HepG2 (cell line): ENCODE data around the gene CNGA1. TPM values are rescaled to one million over a fixed set of nuclear protein-coding genes. Genes with fewer than 3 reads are reported as not detected.
"Not testable (repeated sequence)": the region's sequence is repeated elsewhere in the genome, so short reads cannot be mapped to it uniquely, and the experiment has no call there.

ENCODE experiments used
- ATAC-seq: fragments of 200-7000 bp; cut with Tn5 transposase; 3 replicates; pipeline ENCODE4 v1.9.1; 2020; ENCODE audit warnings: mild to moderate bottlenecking, moderate library complexity
- BruUV-seq: library from RNA; stranded (reverse); fragments of 400-500 nt; replicated peaks from 2 replicates; lab custom pipeline; 2021; lab: Mats Ljungman, UMichigan
- CTCF ChIA-PET: fragments of 300-600 bp; formaldehyde crosslinking; extraction: SDS; loops from one replicate; lab custom pipeline; 2021; ENCODE audit warnings: low total read pairs, inconsistent platforms, low intra/inter-chr PET ratio; lab: Yijun Ruan, JAX
- POLR2A ChIA-PET: fragments of 350-600 bp; sonication (Branson Sonifier 250); formaldehyde crosslinking; loops from one replicate; lab custom pipeline; 2020; ENCODE audit warnings: antibody characterized with exemption, inconsistent platforms; lab: Yijun Ruan, JAX
- DNase-seq: peaks from one replicate; pipeline ENCODE4 v3.0.0-alpha.2; 2015; ENCODE audit warnings: low spot score
- FAIRE-seq: peaks from 3 replicates; lab custom pipeline; 2011; peaks lifted over from hg19 to GRCh38; lab: Jason Lieb, UNC
- H2AFZ ChIP-seq: one replicate; pipeline ENCODE4 v1.6.1; 2011; ENCODE audit warnings: low read length, inconsistent platforms
- H3K27ac ChIP-seq: fragments of 300-600 bp; 3 replicates; pipeline ENCODE4 v1.8.0; 2011; ENCODE audit warnings: mixed run types, mild to moderate bottlenecking, mixed read lengths, low read length, inconsistent platforms; ENCODE audit not compliant: insufficient read depth; ENCODE audit errors: extremely low read length
- H3K27me3 ChIP-seq, 2 experiments: fragments of 200-600 bp in 1 of 2; 2 replicates in 1 of 2; 3 replicates in 1 of 2; pipeline versions ENCODE4 v1.6.0 to v1.8.0; 2011; ENCODE audit warnings: low read length in 2 of 2, mild to moderate bottlenecking in 2 of 2, moderate library complexity in 2 of 2, inconsistent platforms in 1 of 2; ENCODE audit not compliant: insufficient read depth in 2 of 2, control insufficient read depth in 1 of 2
- H3K36me3 ChIP-seq, 2 experiments: fragments of 200-600 bp in 1 of 2; replicated peaks in 1 of 2; 2 replicates in 1 of 2; 3 replicates in 1 of 2; pipeline versions ENCODE4 v1.5.1 to v1.8.0; 2011; ENCODE audit warnings: low read length in 2 of 2, inconsistent platforms in 1 of 2; ENCODE audit not compliant: insufficient read depth in 2 of 2, control insufficient read depth in 1 of 2
- H3K4me1 ChIP-seq: 2 replicates; pipeline ENCODE4 v1.5.1; 2012; ENCODE audit warnings: low read length, inconsistent platforms; ENCODE audit not compliant: insufficient read depth
- H3K4me2 ChIP-seq: 2 replicates; pipeline ENCODE4 v1.6.0; 2011; ENCODE audit warnings: low read depth, low read length, inconsistent platforms
- H3K4me3 ChIP-seq, 3 experiments: fragments of 200-600 bp in 1 of 3; sonication (generic), shearing (Covaris generic) in 1 of 3; replicated peaks in 1 of 3; 2 replicates each; pipeline ENCODE4 v1.5.1; 2011 to 2016; ENCODE audit warnings: low read length in 3 of 3, inconsistent platforms in 2 of 3, low read depth in 2 of 3, mild to moderate bottlenecking in 2 of 3, control low read depth in 1 of 3, mixed read lengths in 1 of 3; ENCODE audit not compliant: insufficient read depth in 1 of 3
- H3K79me2 ChIP-seq: one replicate; pipeline ENCODE4 v1.6.1; 2011; ENCODE audit warnings: low read length, inconsistent platforms; ENCODE audit not compliant: insufficient read depth
- H3K9ac ChIP-seq: 2 replicates; pipeline ENCODE4 v1.6.0; 2011; ENCODE audit warnings: mild to moderate bottlenecking, low read depth, low read length, inconsistent platforms; ENCODE audit not compliant: insufficient read depth
- H3K9me3 ChIP-seq: 2 replicates; pipeline ENCODE4 v1.5.1; 2012; ENCODE audit warnings: mild to moderate bottlenecking, low read length
- H4K20me1 ChIP-seq: 2 replicates; pipeline ENCODE4 v1.6.0; 2011; ENCODE audit warnings: inconsistent platforms, mild to moderate bottlenecking, low read length, moderate library complexity; ENCODE audit not compliant: insufficient read depth
- ARNTL ChIP-seq: sonication (generic); formaldehyde crosslinking; IDR thresholded peaks from 2 replicates; pipeline ENCODE4 v1.4.0; 2020; ENCODE audit warnings: mild to moderate bottlenecking, missing genetic modification reagents
- CCAR2 ChIP-seq: fragments of 200-400 bp; formaldehyde crosslinking; optimal IDR thresholded peaks from 2 replicates; pipeline ENCODE3; 2018; ENCODE audit warnings: low read depth, mild to moderate bottlenecking, low read length, moderate library complexity
- KMT2A ChIP-seq: sonication (generic); formaldehyde crosslinking; IDR thresholded peaks from 2 replicates; pipeline ENCODE4 v1.4.0; 2020; ENCODE audit warnings: missing genetic modification reagents
- POLR2A ChIP-seq, 2 experiments: IDR thresholded peaks; 2 replicates each; pipeline ENCODE4 v1.6.1; 2011; ENCODE audit warnings: low read depth in 2 of 2, low read length in 2 of 2, mild to moderate bottlenecking in 1 of 2, moderate library complexity in 1 of 2; ENCODE audit not compliant: insufficient read depth in 1 of 2
- RBM22 ChIP-seq: fragments of 200-400 bp; formaldehyde crosslinking; optimal IDR thresholded peaks from 2 replicates; pipeline ENCODE3; 2017; ENCODE audit warnings: mild to moderate bottlenecking, low read length, moderate library complexity
- SMC3 ChIP-seq: IDR thresholded peaks from 2 replicates; pipeline ENCODE4 v1.6.1; 2011; ENCODE audit warnings: low read length, improper control_type of control experiment
- SNAPC5 ChIP-seq: sonication (generic); formaldehyde crosslinking; IDR thresholded peaks from 2 replicates; pipeline ENCODE4 v1.8.1; 2023; ENCODE audit warnings: mild to moderate bottlenecking, missing genetic modification reagents, borderline replicate concordance
- STAG1 ChIP-seq: sonication (generic); formaldehyde crosslinking; IDR thresholded peaks from 2 replicates; pipeline ENCODE4 v1.4.0; 2020; ENCODE audit warnings: missing genetic modification reagents
- ZNF30 ChIP-seq: sonication (generic); formaldehyde crosslinking; IDR thresholded peaks from 2 replicates; pipeline ENCODE4 v1.5.0; 2020; ENCODE audit warnings: mild to moderate bottlenecking, missing genetic modification reagents
- WGBS: methylation state at CpG from one replicate; pipeline ENCODE4 v1.1.6; 2017; ENCODE audit warnings: low lambda C conversion rate; 5-methylcytosine and 5-hydroxymethylcytosine counted together
- in situ Hi-C: cut with HindIII; loops from 2 replicates; pipeline ENCODE4 v1.10.0; 2017; ENCODE audit warnings: low pct_unique_long_range_greater_than_20kb; ENCODE audit not compliant: extremely low pct_ligation_motif_present
- intact Hi-C: fragments of 100-400 bp; cut with micrococcal nuclease; formaldehyde crosslinking; loops from one replicate; pipeline ENCODE4 v1.10.0; 2022; ENCODE audit not compliant: unreplicated experiment
- polyA plus RNA-seq, 8 experiments: library from polyadenylated mRNA; depleted of rRNA in 3 of 8; stranded (reverse) in 7 of 8; unstranded in 1 of 8; fragments of >200 nt; fragmentation: Illumina TruSeq in 4 of 8; extraction: Trizol in 4 of 8; gene quantifications; 2 replicates each; pipeline versions ENCODE4 v1.2.1 to v1.2.3, GENCODE V29; 2011 to 2016; ENCODE audit warnings: low read depth in 4 of 8, missing spikeins in 1 of 8, mixed read lengths in 1 of 8; ENCODE audit not compliant: insufficient read depth in 1 of 8
- total RNA-seq, 5 experiments: library from RNA; depleted of rRNA; stranded (reverse); fragments of >200 nt; fragmentation: Illumina TruSeq; extraction: Trizol; gene quantifications; 2 replicates each; pipeline ENCODE4 v1.2.3, GENCODE V29; 2016; ENCODE audit warnings: low read depth in 1 of 5
- TF ChIP-seq, protein P1 (sequence below): sonication (generic); formaldehyde crosslinking; IDR thresholded peaks from 2 replicates; pipeline ENCODE4 v1.5.0; 2020; ENCODE audit warnings: mild to moderate bottlenecking, missing genetic modification reagents, moderate library complexity

Gene CNGA1
- total and polyA plus RNA-seq, 2 of the 13 experiments (the other 11 are each of a cell fraction or from before 2014, with no cell fraction given): 0.22 to 0.40 TPM

DNA sequence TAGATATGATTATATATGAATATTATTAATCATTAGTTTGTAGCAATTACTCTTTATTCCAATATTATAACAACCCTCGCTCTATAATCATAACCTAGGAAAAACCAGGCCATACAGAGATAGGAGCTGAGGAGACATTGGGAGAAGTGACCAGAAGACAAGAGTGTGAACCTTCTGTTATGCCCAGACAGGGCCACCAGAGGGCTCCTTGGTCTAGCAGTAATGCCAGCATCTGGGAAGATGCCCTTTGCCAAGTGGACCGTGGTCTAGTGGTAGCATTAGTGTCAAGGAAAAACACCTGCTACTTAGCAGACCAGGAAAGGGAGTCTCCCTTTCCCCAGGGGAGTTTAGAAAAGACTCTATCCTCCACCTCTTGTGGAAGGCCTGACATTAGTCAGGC lies 12.9 kb downstream of the CNGA1 start:
- H3K4me2 ChIP-seq, POLR2A ChIA-PET, BruUV-seq, H3K36me3 ChIP-seq, H3K27ac ChIP-seq, H3K4me1 ChIP-seq, H2AFZ ChIP-seq, FAIRE-seq, H3K9ac ChIP-seq, H3K79me2 ChIP-seq, H3K4me3 ChIP-seq, ATAC-seq, H4K20me1 ChIP-seq, H3K27me3 ChIP-seq: not testable (repeated sequence)
- in situ Hi-C loops (loop anchor here (5.0 kb wide), 1 partner anchor 79 kb away; no protein-coding TSS in a partner anchor), intact Hi-C loops (loop anchor here (1.0 kb wide), 1 partner anchor 84 kb away; no protein-coding TSS in a partner anchor)
- peaks cover 30% of the 10 kb centered on the region for H3K9me3 ChIP-seq
- CTCF ChIA-PET: interaction anchor here (0.8 to 1.9 kb wide), 3 partner anchors 79 to 84 kb away, joined by 3 to 24 read pairs (median 3); no protein-coding TSS in a partner anchor
- TF ChIP-seq, protein P1, sequence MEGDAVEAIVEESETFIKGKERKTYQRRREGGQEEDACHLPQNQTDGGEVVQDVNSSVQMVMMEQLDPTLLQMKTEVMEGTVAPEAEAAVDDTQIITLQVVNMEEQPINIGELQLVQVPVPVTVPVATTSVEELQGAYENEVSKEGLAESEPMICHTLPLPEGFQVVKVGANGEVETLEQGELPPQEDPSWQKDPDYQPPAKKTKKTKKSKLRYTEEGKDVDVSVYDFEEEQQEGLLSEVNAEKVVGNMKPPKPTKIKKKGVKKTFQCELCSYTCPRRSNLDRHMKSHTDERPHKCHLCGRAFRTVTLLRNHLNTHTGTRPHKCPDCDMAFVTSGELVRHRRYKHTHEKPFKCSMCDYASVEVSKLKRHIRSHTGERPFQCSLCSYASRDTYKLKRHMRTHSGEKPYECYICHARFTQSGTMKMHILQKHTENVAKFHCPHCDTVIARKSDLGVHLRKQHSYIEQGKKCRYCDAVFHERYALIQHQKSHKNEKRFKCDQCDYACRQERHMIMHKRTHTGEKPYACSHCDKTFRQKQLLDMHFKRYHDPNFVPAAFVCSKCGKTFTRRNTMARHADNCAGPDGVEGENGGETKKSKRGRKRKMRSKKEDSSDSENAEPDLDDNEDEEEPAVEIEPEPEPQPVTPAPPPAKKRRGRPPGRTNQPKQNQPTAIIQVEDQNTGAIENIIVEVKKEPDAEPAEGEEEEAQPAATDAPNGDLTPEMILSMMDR (CRISPR knock-in tag): peak; percentile 80
- peak; percentile 78 for TF ChIP-seq STAG1 (CRISPR knock-in tag)
- TF ChIP-seq SMC3: peak; percentile 62; the same call in 1 of the 2 replicates
- 0% methylated on average over 2 of the region's 2 CpGs for WGBS
- DNase-seq: peak; percentile 28

- 0% methylated on average over 1 of the region's 1 CpG for WGBS
- no peaks in the 10 kb centered on the region for H3K4me1 ChIP-seq
- no peak overlapping the region for H3K4me3 ChIP-seq
- in situ Hi-C loops: loop anchor here (5.0 kb wide), 1 partner anchor 80 kb away; no protein-coding TSS in a partner anchor
- no peak overlapping the region for H2AFZ ChIP-seq
- H3K36me3 ChIP-seq: no peaks in the 10 kb centered on the region
- no peak overlapping the region for H3K27ac ChIP-seq
- POLR2A ChIA-PET: no interaction called here
- intact Hi-C loops: no loop called here
- no peak for ATAC-seq
- H4K20me1 ChIP-seq: no peaks in the 10 kb centered on the region
- BruUV-seq: no TSS peak
- CTCF ChIA-PET: no interaction called here
- no peaks in the 10 kb centered on the region for H3K79me2 ChIP-seq
- no peak overlapping the region for H3K4me2 ChIP-seq
- no peak for FAIRE-seq
- H3K9ac ChIP-seq: no peak overlapping the region
- TF ChIP-seq KMT2A: no peak
- TF ChIP-seq ZNF30 (CRISPR knock-in tag): no peak
- TF ChIP-seq POLR2A (IDR thresholded peaks at IDR 0.05; ENCODE audit: insufficient read depth in 1 of 2, low read depth in 2 of 2, low read length in 2 of 2): no peak
- TF ChIP-seq SNAPC5: no peak
- no peak for TF ChIP-seq ARNTL
- no peak for TF ChIP-seq RBM22
- no peak for TF ChIP-seq CCAR2
- H3K27me3 ChIP-seq: no peaks in the 10 kb centered on the region
- H3K9me3 ChIP-seq: peaks cover 26% of the 10 kb centered on the region
- no peak for DNase-seq
These were observed 14.2 kb downstream of the CNGA1 start for GRCh38 chr4:48002267-48002666.
